Smooth muscle cell of the coronary artery (primary cell): Measurements from ENCODE around the gene SH3BP4. TPM values are rescaled to one million over a fixed set of nuclear protein-coding genes. Genes with fewer than 3 reads are reported as not detected.

ENCODE experiments used
- total RNA-seq: library from RNA; depleted of rRNA; stranded (reverse); fragments of >200 nt; gene quantifications from 2 replicates; pipeline ENCODE4 v1.2.3, GENCODE V29; 2014; ENCODE audit warnings: low replicate concordance

SH3BP4 gene, protein sequence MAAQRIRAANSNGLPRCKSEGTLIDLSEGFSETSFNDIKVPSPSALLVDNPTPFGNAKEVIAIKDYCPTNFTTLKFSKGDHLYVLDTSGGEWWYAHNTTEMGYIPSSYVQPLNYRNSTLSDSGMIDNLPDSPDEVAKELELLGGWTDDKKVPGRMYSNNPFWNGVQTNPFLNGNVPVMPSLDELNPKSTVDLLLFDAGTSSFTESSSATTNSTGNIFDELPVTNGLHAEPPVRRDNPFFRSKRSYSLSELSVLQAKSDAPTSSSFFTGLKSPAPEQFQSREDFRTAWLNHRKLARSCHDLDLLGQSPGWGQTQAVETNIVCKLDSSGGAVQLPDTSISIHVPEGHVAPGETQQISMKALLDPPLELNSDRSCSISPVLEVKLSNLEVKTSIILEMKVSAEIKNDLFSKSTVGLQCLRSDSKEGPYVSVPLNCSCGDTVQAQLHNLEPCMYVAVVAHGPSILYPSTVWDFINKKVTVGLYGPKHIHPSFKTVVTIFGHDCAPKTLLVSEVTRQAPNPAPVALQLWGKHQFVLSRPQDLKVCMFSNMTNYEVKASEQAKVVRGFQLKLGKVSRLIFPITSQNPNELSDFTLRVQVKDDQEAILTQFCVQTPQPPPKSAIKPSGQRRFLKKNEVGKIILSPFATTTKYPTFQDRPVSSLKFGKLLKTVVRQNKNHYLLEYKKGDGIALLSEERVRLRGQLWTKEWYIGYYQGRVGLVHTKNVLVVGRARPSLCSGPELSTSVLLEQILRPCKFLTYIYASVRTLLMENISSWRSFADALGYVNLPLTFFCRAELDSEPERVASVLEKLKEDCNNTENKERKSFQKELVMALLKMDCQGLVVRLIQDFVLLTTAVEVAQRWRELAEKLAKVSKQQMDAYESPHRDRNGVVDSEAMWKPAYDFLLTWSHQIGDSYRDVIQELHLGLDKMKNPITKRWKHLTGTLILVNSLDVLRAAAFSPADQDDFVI
- 11.2 and 53.3 TPM in 2 replicates for total RNA-seq

DNA sequence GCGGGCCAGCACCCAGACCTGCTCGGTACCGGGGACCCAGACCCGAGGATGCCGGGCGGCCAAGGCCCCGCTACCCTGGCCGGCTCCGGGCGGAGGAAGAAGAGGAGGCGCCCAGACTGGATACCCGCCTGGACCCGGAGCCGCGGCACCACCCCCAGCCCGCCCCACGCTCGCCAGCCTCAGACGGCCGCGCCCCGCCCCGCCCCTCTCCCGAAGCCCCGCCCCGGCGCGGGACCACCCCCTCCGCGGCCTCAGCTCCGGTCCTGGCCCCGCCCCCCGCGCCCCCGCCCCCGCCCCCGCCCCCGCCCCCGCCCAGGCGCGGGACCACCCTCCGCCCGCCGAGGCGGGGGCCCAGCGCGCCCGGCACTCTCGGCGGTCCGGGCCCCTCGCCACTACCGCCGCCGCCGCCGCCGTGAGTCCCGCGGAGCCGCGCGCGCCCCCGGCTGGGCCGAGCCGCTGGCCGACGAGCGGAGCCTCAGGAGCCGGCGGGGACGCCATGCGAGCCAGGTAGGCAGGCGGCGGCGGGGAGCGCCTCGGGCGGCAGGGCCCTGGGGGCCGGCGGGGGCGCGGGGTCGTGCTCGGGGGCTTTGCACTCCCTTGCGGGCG, at the start of gene SH3BP4:
Gene SH3BP4 (plus strand): TSS at position 354 of the 606 bp plus-strand sequence. CDS start 82,986 bp downstream, outside the sequence.

